Body of pancreas (tissue), 4 donors: ENCODE data around the gene PFDN1. TPM values are rescaled to one million over a fixed set of nuclear protein-coding genes. Genes with fewer than 3 reads are reported as not detected.
A peak's percentile ranks its signal among the peaks of the same experiment; 100 is the strongest.

Experiments used
- ATAC-seq: fragments of 150-250 bp; one replicate; pipeline ENCODE4 v1.9.1; 2016
- DNase-seq, 4 donors: peaks; one replicate each; pipeline ENCODE4 v3.0.0-alpha.2; 2019
- H3K27ac ChIP-seq, 4 donors: fragments of 200-600 bp; sonication (generic); 1 replicate in 3 of 4; 2 replicates in 1 of 4; pipeline versions ENCODE4 v1.5.1 to v1.6.1; 2016 to 2019; ENCODE audit warnings: mild to moderate bottlenecking in 1 of 4, mixed read lengths in 1 of 4, moderate library complexity in 1 of 4
- H3K27me3 ChIP-seq, 2 donors: fragments of 200-600 bp; sonication (generic); one replicate each; pipeline ENCODE4 v1.6.0; 2016; ENCODE audit warnings: mild to moderate bottlenecking in 1 of 2
- H3K36me3 ChIP-seq, 2 donors: fragments of 200-600 bp; sonication (generic); replicated peaks in 1 of 2; 2 replicates each; pipeline ENCODE4 v1.5.1; 2016; ENCODE audit warnings: low read depth in 2 of 2; ENCODE audit not compliant: insufficient read depth in 1 of 2
- H3K4me1 ChIP-seq: fragments of 200-600 bp; sonication (generic); one replicate; pipeline ENCODE4 v1.6.0; 2016
- H3K4me3 ChIP-seq, 2 donors: fragments of 200-600 bp; sonication (generic); 1 replicate in 1 of 2; 2 replicates in 1 of 2; pipeline ENCODE4 v1.5.1; 2016 to 2019
- H3K9me3 ChIP-seq, 3 donors: fragments of 200-600 bp; sonication (generic); 1 replicate in 2 of 3; 2 replicates in 1 of 3; pipeline ENCODE4 v1.5.1; 2016
- CTCF ChIP-seq, 7 experiments: fragments of 450-650 bp in 4 of 7; fragments of 200-600 bp in 3 of 7; sonication (generic) in 3 of 7; IDR thresholded peaks; one replicate each; pipeline ENCODE4 v1.5.1; 2016 to 2019; ENCODE audit warnings: antibody characterized with exemption in 7 of 7
- POLR2A ChIP-seq, 3 donors: fragments of 450-650 bp; IDR thresholded peaks; one replicate each; pipeline ENCODE4 v1.6.1; 2016; ENCODE audit warnings: antibody characterized with exemption in 3 of 3, mild to moderate bottlenecking in 2 of 3
- WGBS, 2 donors: methylation state at CpG; one replicate each; pipeline ENCODE4 v1.1.5; 2017; 5-methylcytosine and 5-hydroxymethylcytosine counted together
- intact Hi-C: fragments of 100-400 bp; cut with DNase I; formaldehyde crosslinking; loops from one replicate; pipeline ENCODE4 v1.15.1; 2023
- total RNA-seq, 2 donors: library from RNA; depleted of rRNA; stranded (reverse); fragments of >200 nt; gene quantifications; one replicate each; pipeline ENCODE4 v1.1.0, GENCODE V29; 2016

Gene PFDN1
- total RNA-seq, 2 donors from 2014 or later = 37.6 to 54.1 TPM

DNA sequence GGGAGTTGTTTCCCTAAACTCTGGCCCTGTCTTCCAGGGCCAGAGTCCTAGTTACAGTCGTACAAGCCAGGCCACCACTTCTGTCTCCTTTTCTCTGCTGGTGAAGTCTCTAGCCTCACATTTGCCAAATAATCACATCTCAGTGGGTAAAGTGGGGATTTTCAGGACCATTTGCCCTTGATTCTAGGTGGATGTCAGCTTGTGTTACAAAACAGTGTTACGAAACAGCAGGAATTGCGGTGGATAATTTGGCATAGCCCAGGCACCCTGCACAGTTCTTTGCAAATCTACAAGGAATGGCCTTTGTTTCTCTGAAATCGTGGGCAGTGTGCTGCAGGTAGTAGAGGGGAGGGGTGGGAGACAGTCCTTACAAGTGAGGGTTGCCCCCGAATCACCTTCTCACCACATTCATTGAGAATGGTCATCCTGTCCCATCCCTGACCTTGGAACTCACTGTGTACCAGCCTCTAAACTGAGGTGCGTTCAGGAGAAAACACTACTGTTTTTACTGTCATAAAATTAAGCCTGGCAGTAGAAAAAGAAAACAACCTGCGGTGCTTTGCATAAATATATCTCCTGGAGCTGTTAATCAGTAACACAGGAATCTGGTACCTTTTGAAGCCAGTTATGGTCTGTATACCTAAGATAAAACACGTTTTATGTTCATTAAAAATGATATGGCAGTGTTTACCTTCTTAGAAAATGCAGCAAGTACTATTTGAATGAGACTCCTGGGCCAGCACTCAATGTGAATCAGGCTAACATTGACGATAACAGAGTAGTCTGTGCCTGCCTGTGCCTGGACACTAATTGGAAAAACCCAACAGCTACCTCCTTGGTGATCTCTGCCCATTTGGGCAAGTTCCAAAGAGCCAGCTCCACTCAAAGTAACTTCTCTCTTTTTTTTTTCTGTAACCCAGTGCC lies 83.6 kb downstream of the PFDN1 start:
- peak; percentile 80 for ATAC-seq
- intact Hi-C loops = no loop called here
- Histone ChIP-seq H3K27me3 (no peaks in the 10 kb centered on the region), H3K9me3 (no peaks in the 10 kb centered on the region), H3K36me3 (no peaks in the 10 kb centered on the region), H3K4me3 (no peak overlapping the region), H3K27ac (peak overlapping the region; percentile 76 to 87 (median 82)), H3K4me1 (peaks cover 97% of the 10 kb centered on the region)
- WGBS, 2 donors = 9 to 13% methylated on average over 9 of the region's 9 CpGs
- peak; percentile 72 to 94 (median 86) for DNase-seq
- TF ChIP-seq CTCF (IDR thresholded peaks at IDR 0.05) (no peak), POLR2A (IDR thresholded peaks at IDR 0.05) (no peak)

DNA sequence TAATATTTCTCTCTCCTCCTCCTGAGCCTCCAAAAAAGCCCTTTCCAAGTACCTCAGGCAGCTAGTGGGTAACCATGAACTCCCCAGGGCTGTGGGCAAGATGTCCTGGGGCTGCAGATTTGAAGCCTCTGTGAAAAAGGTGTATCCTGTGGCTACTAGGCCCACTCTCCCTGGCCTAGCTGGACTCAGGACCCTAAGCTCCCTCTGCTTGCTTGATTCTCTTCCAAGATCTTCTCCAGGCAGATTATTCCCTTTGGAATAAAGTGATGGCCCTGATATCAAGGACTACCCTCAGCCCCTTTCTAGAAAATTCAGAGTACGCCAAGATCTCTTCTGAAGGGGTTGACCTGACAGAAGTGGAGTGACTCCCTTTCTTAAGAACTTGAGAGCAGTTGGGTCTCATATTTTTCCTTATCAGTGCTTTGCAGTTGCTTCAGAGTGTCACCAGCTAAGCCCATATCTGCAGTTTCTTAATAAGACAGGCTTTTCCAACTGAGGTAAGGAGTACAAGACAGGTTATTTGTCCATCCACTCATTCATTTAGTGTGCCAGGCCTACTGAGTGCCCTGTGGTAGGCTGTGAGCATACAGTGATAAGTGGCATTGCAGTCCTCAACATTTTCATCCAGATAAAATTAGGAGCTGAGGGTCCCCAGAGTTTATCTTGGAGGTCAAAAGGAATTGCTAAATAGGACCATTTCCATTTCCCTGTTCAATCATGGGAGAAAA lies 85.4 kb downstream of the PFDN1 start:
- WGBS, 2 donors = 89 to 92% methylated on average over 1 of the region's 1 CpG
- intact Hi-C loops = no loop called here
- no peak for TF ChIP-seq POLR2A (IDR thresholded peaks at IDR 0.05)
- no peak for TF ChIP-seq CTCF (IDR thresholded peaks at IDR 0.05)
- no peaks in the 10 kb centered on the region for H3K9me3 ChIP-seq
- H3K4me1 ChIP-seq = peaks cover 82% of the 10 kb centered on the region
- ATAC-seq (no peak), DNase-seq (no peak)
- H3K27ac ChIP-seq = peak overlapping the region; percentile 37 to 87 (median 82)
- H3K36me3 ChIP-seq = no peaks in the 10 kb centered on the region
- no peak overlapping the region for H3K4me3 ChIP-seq
- H3K27me3 ChIP-seq = no peaks in the 10 kb centered on the region

- no peaks in the 10 kb centered on the region for H3K9me3 ChIP-seq
- intact Hi-C loops = no loop called here
- no peak overlapping the region for H3K4me3 ChIP-seq
- DNase-seq (peak in 3 of 4 donors; percentile 30 to 55 (median 48)), ATAC-seq (peak; percentile 56)
- H3K36me3 ChIP-seq = no peaks in the 10 kb centered on the region
- peak overlapping the region; percentile 61 to 87 (median 82) for H3K27ac ChIP-seq
- WGBS, 2 donors = 9 to 16% methylated on average over 5 of the region's 5 CpGs
- no peaks in the 10 kb centered on the region for H3K27me3 ChIP-seq
- peak in 1 of 3 donors; percentile 39 for TF ChIP-seq POLR2A (IDR thresholded peaks at IDR 0.05)
- TF ChIP-seq CTCF (IDR thresholded peaks at IDR 0.05) = no peak
- peaks cover 73% of the 10 kb centered on the region for H3K4me1 ChIP-seq
Measured at GRCh38 chr5:140216478-140217074, 86.3 kb downstream of the PFDN1 start.

DNA sequence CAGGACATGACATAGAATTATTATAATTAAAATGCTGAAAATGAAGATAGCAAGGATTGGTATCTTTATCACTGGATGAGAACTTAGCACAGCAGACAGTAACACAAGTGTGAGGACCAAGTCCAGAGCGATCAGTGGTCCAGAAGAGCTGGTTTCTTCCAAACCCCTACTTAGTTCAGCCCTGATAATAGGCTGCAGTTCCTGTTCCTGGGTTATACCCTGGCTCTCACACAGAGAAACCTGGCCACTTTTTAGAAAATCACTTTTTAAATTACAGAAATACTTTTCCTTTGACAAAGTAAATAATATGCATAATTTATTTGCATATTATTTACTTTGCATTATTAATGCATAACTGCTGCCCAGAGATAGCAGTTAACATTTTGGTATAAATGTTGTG lies 87.6 kb downstream of the PFDN1 start:
- no peak for DNase-seq
- Histone ChIP-seq H3K4me1 (peaks cover 60% of the 10 kb centered on the region), H3K36me3 (no peaks in the 10 kb centered on the region), H3K9me3 (no peaks in the 10 kb centered on the region), H3K27me3 (no peaks in the 10 kb centered on the region), H3K4me3 (no peak overlapping the region), H3K27ac (peak overlapping the region in 3 of 4 donors; percentile 15 to 87 (median 82))
- no peak for ATAC-seq
- intact Hi-C loops = no loop called here
- TF ChIP-seq CTCF (IDR thresholded peaks at IDR 0.05) = no peak
- TF ChIP-seq POLR2A (IDR thresholded peaks at IDR 0.05) = no peak
- WGBS, 2 donors = 88 to 89% methylated on average over 1 of the region's 1 CpG
